H9 (cell line): ENCODE results near the gene MAN1A1. TPM values are rescaled to one million over a fixed set of nuclear protein-coding genes. Genes with fewer than 3 reads are reported as not detected.

Experiments used
- DNase-seq: peaks from one replicate; pipeline ENCODE4 v3.0.0-alpha.2; 2017
- H2AFZ ChIP-seq: one replicate; pipeline ENCODE4 v1.6.1; 2013; ENCODE audit warnings: mild to moderate bottlenecking, low read length, control low read depth, moderate library complexity
- H2AK5ac ChIP-seq: 2 replicates; pipeline ENCODE4 v1.6.1; 2013; ENCODE audit warnings: low read length, control low read depth, mixed read lengths; ENCODE audit not compliant: insufficient read length
- H2BK120ac ChIP-seq: one replicate; pipeline ENCODE4 v1.6.1; 2013; ENCODE audit warnings: low read depth, mild to moderate bottlenecking, low read length, control low read depth, inconsistent platforms; ENCODE audit not compliant: poor library complexity, severe bottlenecking
- H2BK12ac ChIP-seq: 2 replicates; pipeline ENCODE4 v1.6.1; 2013; ENCODE audit warnings: low read length, control low read depth, mixed read lengths, low read depth; ENCODE audit not compliant: insufficient read length
- H2BK15ac ChIP-seq: 2 replicates; pipeline ENCODE4 v1.6.1; 2013; ENCODE audit warnings: low read depth, low read length, control low read depth
- H2BK20ac ChIP-seq: one replicate; pipeline ENCODE4 v1.6.1; 2013; ENCODE audit warnings: low read depth, mild to moderate bottlenecking, low read length, control low read depth, inconsistent platforms; ENCODE audit not compliant: poor library complexity, severe bottlenecking
- H2BK5ac ChIP-seq: 2 replicates; pipeline ENCODE4 v1.6.1; 2013; ENCODE audit warnings: low read length, control low read depth, mixed read lengths; ENCODE audit not compliant: insufficient read length
- H3K14ac ChIP-seq: 2 replicates; pipeline ENCODE4 v1.6.1; 2013; ENCODE audit warnings: low read length, control low read depth; ENCODE audit not compliant: insufficient read depth
- H3K18ac ChIP-seq: 2 replicates; pipeline ENCODE4 v1.6.1; 2013; ENCODE audit warnings: low read depth, mild to moderate bottlenecking, mixed read lengths, low read length, control low read depth; ENCODE audit not compliant: insufficient read length
- H3K23ac ChIP-seq: 2 replicates; pipeline ENCODE4 v1.6.1; 2013; ENCODE audit warnings: low read length, control low read depth, mixed read lengths, low read depth; ENCODE audit not compliant: insufficient read length
- H3K23me2 ChIP-seq: 2 replicates; pipeline ENCODE4 v1.6.1; 2013; ENCODE audit warnings: low read depth, mild to moderate bottlenecking, mixed read lengths, low read length, control low read depth; ENCODE audit not compliant: insufficient read length, poor library complexity, severe bottlenecking
- H3K27ac ChIP-seq: 2 replicates; pipeline ENCODE4 v1.5.1; 2013; ENCODE audit warnings: low read length, control low read depth, mixed read lengths, low read depth; ENCODE audit not compliant: insufficient read length
- H3K27me3 ChIP-seq: 2 replicates; pipeline ENCODE4 v1.6.1; 2013; ENCODE audit warnings: low read length, control low read depth, inconsistent platforms; ENCODE audit not compliant: insufficient read depth
- H3K4ac ChIP-seq: 2 replicates; pipeline ENCODE4 v1.6.1; 2013; ENCODE audit warnings: low read depth, mild to moderate bottlenecking, control low read depth, inconsistent platforms, low read length, moderate library complexity
- H3K4me1 ChIP-seq: 2 replicates; pipeline ENCODE4 v1.6.1; 2013; ENCODE audit warnings: low read length, control low read depth, inconsistent platforms; ENCODE audit not compliant: insufficient read depth
- H3K4me2 ChIP-seq: 2 replicates; pipeline ENCODE4 v1.6.1; 2013; ENCODE audit warnings: low read length, control low read depth, mixed read lengths; ENCODE audit not compliant: insufficient read length, insufficient read depth
- H3K56ac ChIP-seq: 2 replicates; pipeline ENCODE4 v1.6.1; 2013; ENCODE audit warnings: low read depth, mild to moderate bottlenecking, mixed read lengths, low read length, control low read depth; ENCODE audit not compliant: insufficient read length
- H3K79me1 ChIP-seq: 2 replicates; pipeline ENCODE4 v1.6.1; 2013; ENCODE audit warnings: low read depth, mild to moderate bottlenecking, moderate library complexity, low read length, control low read depth, inconsistent platforms; ENCODE audit not compliant: insufficient read depth, poor library complexity, severe bottlenecking
- H3K79me2 ChIP-seq: 2 replicates; pipeline ENCODE4 v1.6.1; 2013; ENCODE audit warnings: low read length, control low read depth, inconsistent platforms; ENCODE audit not compliant: insufficient read depth
- H3K9ac ChIP-seq: 2 replicates; pipeline ENCODE4 v1.6.1; 2013; ENCODE audit warnings: low read length, control low read depth, mixed read lengths; ENCODE audit not compliant: insufficient read length; ENCODE audit errors: extremely low read depth
- H3K9me3 ChIP-seq: one replicate; pipeline ENCODE4 v1.6.1; 2013; ENCODE audit warnings: low read depth, low read length, inconsistent platforms; ENCODE audit not compliant: control insufficient read depth
- H3T11ph ChIP-seq: one replicate; pipeline ENCODE4 v1.6.1; 2013; ENCODE audit warnings: mild to moderate bottlenecking, low read length, control low read depth, inconsistent platforms
- H4K20me1 ChIP-seq: one replicate; pipeline ENCODE4 v1.6.1; 2013; ENCODE audit not compliant: control insufficient read depth, insufficient read length, insufficient read depth
- H4K5ac ChIP-seq: 2 replicates; pipeline ENCODE4 v1.6.1; 2013; ENCODE audit warnings: low read depth, mild to moderate bottlenecking, mixed read lengths, low read length, control low read depth; ENCODE audit not compliant: insufficient read length
- H4K8ac ChIP-seq: replicated peaks from 2 replicates; pipeline ENCODE4 v1.6.1; 2013; ENCODE audit warnings: low read length, control low read depth, mixed read lengths, low read depth; ENCODE audit not compliant: insufficient read length
- H4K91ac ChIP-seq: 2 replicates; pipeline ENCODE4 v1.6.1; 2013; ENCODE audit warnings: low read depth, mild to moderate bottlenecking, moderate library complexity, mixed read lengths, low read length, control low read depth; ENCODE audit not compliant: insufficient read length
- H3K27ac Mint-ChIP-seq, 3 experiments: 2 replicates in 2 of 3; 3 replicates in 1 of 3; pipeline ENCODE4 v1.8.0; 2020 to 2021; ENCODE audit warnings: mixed read lengths in 3 of 3, mild to moderate bottlenecking in 1 of 3, moderate library complexity in 1 of 3
- H3K27me3 Mint-ChIP-seq: 2 replicates; pipeline ENCODE4 v1.8.0; 2021; ENCODE audit warnings: low read depth, mild to moderate bottlenecking, moderate library complexity, mixed read lengths
- H3K36me3 Mint-ChIP-seq, 3 experiments: 2 replicates in 2 of 3; 3 replicates in 1 of 3; pipeline ENCODE4 v1.8.0; 2020 to 2021; ENCODE audit warnings: low read depth in 3 of 3, mixed read lengths in 3 of 3; ENCODE audit not compliant: insufficient read depth in 1 of 3
- H3K4me1 Mint-ChIP-seq, 2 experiments: 2 replicates each; pipeline ENCODE4 v1.8.0; 2020; ENCODE audit warnings: mixed read lengths in 2 of 2
- H3K4me3 Mint-ChIP-seq, 2 experiments: 2 replicates in 1 of 2; 3 replicates in 1 of 2; pipeline ENCODE4 v1.8.0; 2020 to 2021; ENCODE audit warnings: mild to moderate bottlenecking in 2 of 2, mixed read lengths in 2 of 2, moderate library complexity in 1 of 2
- H3K9me3 Mint-ChIP-seq, 2 experiments: 2 replicates in 1 of 2; 3 replicates in 1 of 2; pipeline ENCODE4 v1.8.0; 2020; ENCODE audit warnings: mild to moderate bottlenecking in 2 of 2, mixed read lengths in 2 of 2, moderate library complexity in 1 of 2
- CTCF ChIP-seq: fragments of 200-600 bp; sonication (generic); conservative IDR thresholded peaks from 3 replicates; pipeline ENCODE4 v1.8.0; 2021; ENCODE audit warnings: antibody characterized with exemption, mild to moderate bottlenecking
- WGBS: extraction: QIAGEN DNeasy Blood & Tissue Kit; methylation state at CpG from one replicate; pipeline ENCODE4 v1.1.7; 2013; ENCODE audit warnings: missing lambda C conversion rate, low lambda C conversion rate, mixed read lengths; ENCODE audit not compliant: insufficient read length; ENCODE audit errors: extremely low coverage; 5-methylcytosine and 5-hydroxymethylcytosine counted together
- total RNA-seq: library from RNA; stranded (reverse); gene quantifications from 2 replicates; pipeline ENCODE4 v1.2.1, GENCODE V29; 2021

Gene MAN1A1
- total RNA-seq, 1 experiment from 2014 or later, result 1.6 TPM

- H3K14ac ChIP-seq, result no peak overlapping the region
- H3K79me2 ChIP-seq, result no peaks in the 10 kb centered on the region
- H4K20me1 ChIP-seq, result no peaks in the 10 kb centered on the region
- no peak overlapping the region for H2BK12ac ChIP-seq
- H4K8ac ChIP-seq, result no peak overlapping the region
- no peak overlapping the region for H3K56ac ChIP-seq
- Mint-ChIP-seq H3K36me3 (no peaks in the 10 kb centered on the region), H3K4me3 (no peak overlapping the region), H3K27ac (no peak overlapping the region), H3K4me1 (peaks cover 2 to 7% of the 10 kb centered on the region in 2 experiments; a peak in 3 of 4 replicates), H3K27me3 (no peaks in the 10 kb centered on the region), H3K9me3 (no peaks in the 10 kb centered on the region)
- no peaks in the 10 kb centered on the region for H3K27me3 ChIP-seq
- no peak for DNase-seq
- no peak overlapping the region for H3K9ac ChIP-seq
- no peak overlapping the region for H3K18ac ChIP-seq
- H3K79me1 ChIP-seq, result no peaks in the 10 kb centered on the region
- no peaks in the 10 kb centered on the region for H3K4me1 ChIP-seq
- TF ChIP-seq CTCF, result no peak
- H3K23me2 ChIP-seq, result no peaks in the 10 kb centered on the region
- H3K23ac ChIP-seq, result no peak overlapping the region
- no CpG with 5 or more reads among the region's 1 CpG for WGBS
- H3K4me2 ChIP-seq, result no peak overlapping the region
- no peak overlapping the region for H2BK20ac ChIP-seq
- H2AK5ac ChIP-seq, result no peak overlapping the region
- H3K4ac ChIP-seq, result no peak overlapping the region
- no peaks in the 10 kb centered on the region for H3K9me3 ChIP-seq
- H2BK15ac ChIP-seq, result no peak overlapping the region
- H3T11ph ChIP-seq, result no peak overlapping the region
- no peak overlapping the region for H4K5ac ChIP-seq
- H4K91ac ChIP-seq, result no peak overlapping the region
- H2BK5ac ChIP-seq, result no peak overlapping the region
- H2BK120ac ChIP-seq, result no peak overlapping the region
- no peak overlapping the region for H3K27ac ChIP-seq
- H2AFZ ChIP-seq, result no peak overlapping the region
Measured at GRCh38 chr6:119323931-119324330, 25.6 kb downstream of the MAN1A1 start.
